ENCODE results near the gene UBE2L3. TPM values are rescaled to one million over a fixed set of nuclear protein-coding genes. Genes with fewer than 3 reads are reported as not detected.

Gene UBE2L3
- total and polyA plus RNA-seq, 2 of the 13 experiments (the other 11 are each of a cell fraction or from before 2014, with no cell fraction given), result 30.2 to 58.1 TPM

- TF ChIP-seq CCDC6 (CRISPR knock-in tag; IDR thresholded peaks at IDR 0.05) (peak; percentile 76; the same call in 1 of the 2 replicates), NFRKB (IDR thresholded peaks at IDR 0.05) (no peak), ZNF556 (CRISPR knock-in tag; IDR thresholded peaks at IDR 0.05; ENCODE audit: borderline replicate concordance) (no peak), ARNTL (CRISPR knock-in tag; IDR thresholded peaks at IDR 0.05) (no peak), ZBTB34 (CRISPR knock-in tag; IDR thresholded peaks at IDR 0.05) (no peak), FOXO1 (CRISPR knock-in tag; IDR thresholded peaks at IDR 0.05) (0 out of 2 replicates have a peak, but pooled peaks have one; percentile 17), TBP (CRISPR knock-in tag; IDR thresholded peaks at IDR 0.05) (no peak), NKX3-1 (CRISPR knock-in tag; IDR thresholded peaks at IDR 0.05) (no peak), ZBTB37 (CRISPR knock-in tag; IDR thresholded peaks at IDR 0.05) (no peak), ZNF496 (CRISPR knock-in tag; IDR thresholded peaks at IDR 0.05; ENCODE audit: insufficient replicate concordance) (no peak), ZNF484 (CRISPR knock-in tag; IDR thresholded peaks at IDR 0.05; ENCODE audit: borderline replicate concordance, low read depth) (no peak), ZNF607 (CRISPR knock-in tag; IDR thresholded peaks at IDR 0.05; ENCODE audit: borderline replicate concordance) (peak; percentile 31; the same call in 1 of the 2 replicates), KLF9 (CRISPR knock-in tag; IDR thresholded peaks at IDR 0.05; ENCODE audit: low read depth) (no peak), GATA4 (IDR thresholded peaks at IDR 0.05; ENCODE audit: borderline replicate concordance, low read depth) (peak; percentile 47; the same call in 1 of the 2 replicates), ZNF264 (CRISPR knock-in tag; IDR thresholded peaks at IDR 0.05) (peak; percentile 41; the same call in 1 of the 2 replicates), ATF1 (CRISPR knock-in tag; IDR thresholded peaks at IDR 0.05) (0 out of 2 replicates have a peak, but pooled peaks have one; percentile 37), MBD4 (IDR thresholded peaks at IDR 0.05; ENCODE audit: borderline replicate concordance, low read length) (no peak), FOXO4 (CRISPR knock-in tag; conservative IDR thresholded peaks at IDR 0.05) (no peak), SIN3B (IDR thresholded peaks at IDR 0.05; ENCODE audit: low read length) (no peak), ZNF598 (CRISPR knock-in tag; IDR thresholded peaks at IDR 0.05; ENCODE audit: borderline replicate concordance) (no peak; the same call in 1 of the 2 replicates), ASH2L (IDR thresholded peaks at IDR 0.05; ENCODE audit: insufficient read length, low read depth, low read length) (peak; percentile 70), ZBTB26 (CRISPR knock-in tag; IDR thresholded peaks at IDR 0.05; ENCODE audit: borderline replicate concordance) (no peak), ATF4 (CRISPR knock-in tag; IDR thresholded peaks at IDR 0.05) (0 out of 4 replicates have a peak, but pooled peaks of 1 of the 2 experiments have one; percentile 33), ZNF883 (CRISPR knock-in tag; IDR thresholded peaks at IDR 0.05; ENCODE audit: not compliant biosample characterization) (no peak)
These were observed 74.5 kb downstream of the UBE2L3 start, which contains the start of gene SDF2L1 (continued) for GRCh38 chr22:21641789-21642583.
